ENCODE measurements around the gene LSG1. TPM values are rescaled to one million over a fixed set of nuclear protein-coding genes. Genes with fewer than 3 reads are reported as not detected.

LSG1 gene
- total and polyA plus RNA-seq, 2 of the 13 experiments (the other 11 are each of a cell fraction or from before 2014, with no cell fraction given), result 21.4 to 32.1 TPM

- TF ChIP-seq HBP1 (CRISPR knock-in tag; IDR thresholded peaks at IDR 0.05; ENCODE audit: low read depth), result no peak
Observed at GRCh38 chr3:194657439-194657838, 14.6 kb downstream of the LSG1 start (continued).

- Histone ChIP-seq H3K79me2 (ENCODE audit: insufficient read depth, low read length) (no peaks in the 10 kb centered on the region), H3K27me3 (ENCODE audit: control insufficient read depth in 1 of 2, insufficient read depth in 2 of 2, low read length in 2 of 2) (no peaks in the 10 kb centered on the region), H3K36me3 (replicated peaks in 1 of 2; ENCODE audit: control insufficient read depth in 1 of 2, insufficient read depth in 2 of 2, low read length in 2 of 2) (peaks cover 9 to 66% of the 10 kb centered on the region in 2 experiments; a peak in 4 of 5 replicates), H3K4me2 (ENCODE audit: low read depth, low read length) (no peak overlapping the region), H3K9me3 (ENCODE audit: low read length) (no peaks in the 10 kb centered on the region), H3K4me3 (replicated peaks in 1 of 3; ENCODE audit: insufficient read depth in 1 of 3, low read depth in 2 of 3, low read length in 3 of 3) (no peak overlapping the region), H3K4me1 (ENCODE audit: insufficient read depth, low read length) (no peaks in the 10 kb centered on the region), H3K27ac (ENCODE audit: extremely low read length, insufficient read depth, low read length) (no peak overlapping the region), H4K20me1 (ENCODE audit: insufficient read depth, low read length) (no peaks in the 10 kb centered on the region), H3K9ac (ENCODE audit: insufficient read depth, low read depth, low read length) (no peak overlapping the region), H2AFZ (ENCODE audit: low read length) (no peak overlapping the region)
- ChIA-PET POLR2A (no interaction called here), CTCF (ENCODE audit: low intra/inter-chr PET ratio, low total read pairs) (no interaction called here)
- no TSS peak for BruUV-seq (replicated peaks)
- intact Hi-C loops (cut with micrococcal nuclease; ENCODE audit: unreplicated experiment), result no loop called here
- no peak for DNase-seq (ENCODE audit: low spot score)
- TF ChIP-seq TOPORS (CRISPR knock-in tag; IDR thresholded peaks at IDR 0.05), result no peak
- TF ChIP-seq ZIK1 (CRISPR knock-in tag; IDR thresholded peaks at IDR 0.05; ENCODE audit: borderline replicate concordance, low read depth), result no peak
- TF ChIP-seq EP300 (IDR thresholded peaks at IDR 0.05; ENCODE audit: low read depth in 2 of 2, low read length in 2 of 2), result no peak
- TF ChIP-seq EP300 (CRISPR knock-in tag; IDR thresholded peaks at IDR 0.05; ENCODE audit: borderline replicate concordance), result no peak
- no peak for TF ChIP-seq ZNF253 (CRISPR knock-in tag; IDR thresholded peaks at IDR 0.05; ENCODE audit: borderline replicate concordance)
- no peak for TF ChIP-seq BRD4 (CRISPR knock-in tag; IDR thresholded peaks at IDR 0.05)
- ATAC-seq, result no peak
- WGBS (ENCODE audit: low lambda C conversion rate), result 74% methylated on average over 5 of the region's 5 CpGs
- no peak for FAIRE-seq
- in situ Hi-C loops (cut with HindIII; ENCODE audit: extremely low pct_ligation_motif_present, low pct_unique_long_range_greater_than_20kb), result no loop called here
Observed at GRCh38 chr3:194654443-194654842, 17.5 kb downstream of the LSG1 start.

Measured in HepG2 (cell line).